Urothelium cell line (cell line): Measurements from ENCODE around the gene TENM4.

Experiments
- DNase-seq: peaks from one replicate; pipeline ENCODE4 v3.0.0; 2011; ENCODE audit warnings: low spot score, mixed read lengths
- FAIRE-seq: peaks from 2 replicates; lab custom pipeline; 2011; peaks lifted over from hg19 to GRCh38; lab: Jason Lieb, UNC

Gene TENM4

DNA sequence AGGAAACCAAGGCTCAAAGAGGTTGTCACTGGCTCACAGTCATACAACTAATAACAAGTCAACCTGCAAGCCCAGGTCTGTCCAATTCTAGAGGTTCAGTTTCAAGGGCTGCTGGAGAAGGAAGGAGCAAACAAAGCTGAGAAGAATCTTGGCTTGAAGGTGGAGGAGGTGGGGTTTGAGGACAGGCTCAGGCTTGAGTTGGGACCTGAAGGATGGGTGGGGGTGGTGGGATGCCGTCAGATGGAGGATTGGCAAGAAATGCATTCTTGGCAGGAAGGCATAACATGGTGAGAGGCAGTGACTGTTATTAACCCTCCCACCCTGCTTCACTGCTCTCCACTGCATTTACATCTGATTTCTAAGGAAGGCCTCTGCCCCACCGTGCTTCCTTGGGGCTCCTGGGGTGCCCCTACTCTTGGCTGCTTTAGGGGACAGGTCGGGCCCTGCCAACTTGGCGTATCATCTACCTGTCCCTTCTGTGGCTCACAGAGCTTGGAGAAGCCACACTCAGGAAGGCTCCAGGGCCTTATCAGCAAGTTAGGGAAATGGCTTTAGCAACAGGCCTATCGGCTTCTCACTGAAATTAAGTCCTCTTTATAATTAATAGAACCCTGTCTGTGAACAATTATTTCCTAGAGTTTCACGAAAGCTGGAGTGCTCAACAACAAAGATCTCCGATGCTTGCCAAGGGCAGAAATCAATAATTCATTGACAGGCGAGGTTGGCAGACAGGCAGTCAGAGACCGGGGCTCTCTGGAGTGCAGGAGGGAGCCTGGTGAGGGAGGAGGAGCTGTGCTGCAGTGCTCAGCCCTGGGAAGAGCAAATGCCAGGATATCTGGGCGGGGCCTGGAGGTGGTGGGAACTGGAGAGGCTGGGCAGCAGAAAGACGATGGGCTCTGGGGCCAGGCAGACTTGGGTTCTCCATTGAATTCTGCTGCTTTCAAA lies 781.2 kb downstream of the TENM4 start:
- FAIRE-seq: no peak
- no peak for DNase-seq

GRCh38 chr11:78657968-78658839 lies 782.6 kb downstream of the TENM4 start:
- FAIRE-seq (peak; percentile 32), DNase-seq (no peak)

- no peak for FAIRE-seq
Measured at GRCh38 chr11:78657441-78657840, 783.4 kb downstream of the TENM4 start.

GRCh38 chr11:78656984-78657383 lies 783.8 kb downstream of the TENM4 start:
- FAIRE-seq: no peak
- DNase-seq: no peak

More at GRCh38 chr11:78657441-78657840, 783.4 kb downstream of the TENM4 start:
- no peak for DNase-seq

DNA sequence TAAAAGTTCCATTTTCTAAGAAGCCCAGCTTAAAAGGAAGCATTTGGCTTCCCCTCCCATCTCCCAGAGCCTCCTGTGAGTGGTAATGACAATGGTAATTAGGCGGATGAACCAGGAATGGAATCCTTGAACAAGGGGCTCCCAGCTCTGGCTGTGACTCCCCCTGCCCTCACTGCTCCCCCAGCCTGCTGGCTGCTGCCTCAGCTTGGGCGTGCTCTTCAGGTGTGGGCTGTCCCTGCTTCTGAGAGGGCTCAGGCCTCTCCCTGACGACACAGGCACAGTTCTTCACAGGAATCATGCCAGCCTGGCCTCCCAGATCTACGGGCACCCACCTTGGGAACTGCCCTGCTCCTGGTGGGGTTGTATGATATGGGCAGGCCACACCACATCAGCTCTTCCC lies 784.5 kb downstream of the TENM4 start:
- DNase-seq: no peak
- no peak for FAIRE-seq

DNA sequence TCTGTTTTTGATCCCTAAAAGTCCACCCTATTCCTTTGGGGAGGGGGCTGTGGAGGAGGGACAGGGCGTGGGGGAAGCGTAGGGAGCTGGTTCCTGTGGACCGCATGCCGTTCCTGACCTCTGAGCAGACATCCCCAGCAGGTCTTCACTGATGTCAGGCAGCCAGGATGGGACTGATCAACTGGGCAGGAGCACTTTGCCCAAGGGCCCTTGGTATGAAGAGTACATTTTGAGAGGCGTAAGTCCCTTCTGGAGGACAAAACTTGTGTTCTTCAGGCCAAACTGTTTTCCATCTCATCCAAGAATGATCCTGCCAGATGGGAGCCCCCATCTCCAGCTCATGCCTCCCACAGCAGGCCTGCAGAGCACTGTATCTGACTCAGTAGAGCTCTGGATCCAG lies 785.3 kb downstream of the TENM4 start:
- DNase-seq: no peak
- no peak for FAIRE-seq

GRCh38 chr11:78654866-78655265 lies 786.0 kb downstream of the TENM4 start:
- FAIRE-seq (peak; percentile 23), DNase-seq (no peak)

GRCh38 chr11:78654071-78654470 lies 786.8 kb downstream of the TENM4 start:
- FAIRE-seq (no peak), DNase-seq (no peak)

DNA sequence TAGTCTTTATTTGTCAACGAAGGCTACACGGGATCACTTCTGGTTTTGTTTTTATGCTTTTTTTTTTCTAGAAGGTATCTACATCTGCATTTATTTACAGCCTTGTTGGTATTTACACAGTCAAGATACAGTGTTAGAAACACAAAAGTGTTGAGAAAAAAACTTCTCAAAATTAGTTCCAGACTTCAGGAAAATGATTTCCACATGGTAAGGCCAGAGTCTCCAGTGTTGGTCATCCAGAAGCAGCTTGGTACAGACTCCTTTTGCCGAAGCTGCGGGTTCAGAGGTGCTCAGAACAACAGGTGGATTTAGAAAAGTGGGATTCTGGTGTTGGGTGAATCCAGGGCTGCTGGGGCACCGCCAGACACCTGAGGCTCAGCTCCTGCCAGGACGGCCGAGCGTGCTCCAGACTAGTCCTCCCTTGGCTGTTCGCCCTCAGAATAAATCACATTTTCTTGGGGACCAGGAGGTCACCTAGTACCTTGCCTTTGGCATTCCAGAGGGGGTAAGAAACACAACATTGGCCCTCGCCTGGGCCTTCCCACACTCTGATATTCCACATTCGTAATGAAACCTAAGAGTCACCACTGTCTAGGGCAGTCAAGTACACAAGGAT lies 787.4 kb downstream of the TENM4 start:
- no peak for FAIRE-seq
- DNase-seq: no peak

DNA sequence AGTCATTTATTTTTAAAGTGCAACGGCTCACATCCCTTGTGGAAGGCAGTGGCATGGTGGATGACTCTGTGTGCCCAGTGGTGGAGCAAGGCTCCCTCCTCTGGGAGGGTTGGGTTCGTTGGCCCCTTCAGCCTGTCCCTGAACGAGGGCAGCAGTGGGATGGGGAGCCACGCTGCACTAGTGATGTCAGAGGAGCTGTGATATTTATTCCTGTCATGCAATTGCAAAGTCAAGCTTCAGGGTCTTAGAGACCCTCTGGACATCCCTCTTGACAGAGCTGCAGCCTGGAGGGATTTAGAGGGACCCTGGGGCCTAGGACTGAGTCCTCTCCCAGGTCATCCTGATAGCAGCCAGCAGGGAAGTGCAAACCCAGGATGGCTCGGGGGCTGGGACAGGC lies 788.0 kb downstream of the TENM4 start:
- FAIRE-seq (no peak), DNase-seq (no peak)

- FAIRE-seq: no peak
Measured at GRCh38 chr11:78651923-78652842, 788.6 kb downstream of the TENM4 start.

DNA sequence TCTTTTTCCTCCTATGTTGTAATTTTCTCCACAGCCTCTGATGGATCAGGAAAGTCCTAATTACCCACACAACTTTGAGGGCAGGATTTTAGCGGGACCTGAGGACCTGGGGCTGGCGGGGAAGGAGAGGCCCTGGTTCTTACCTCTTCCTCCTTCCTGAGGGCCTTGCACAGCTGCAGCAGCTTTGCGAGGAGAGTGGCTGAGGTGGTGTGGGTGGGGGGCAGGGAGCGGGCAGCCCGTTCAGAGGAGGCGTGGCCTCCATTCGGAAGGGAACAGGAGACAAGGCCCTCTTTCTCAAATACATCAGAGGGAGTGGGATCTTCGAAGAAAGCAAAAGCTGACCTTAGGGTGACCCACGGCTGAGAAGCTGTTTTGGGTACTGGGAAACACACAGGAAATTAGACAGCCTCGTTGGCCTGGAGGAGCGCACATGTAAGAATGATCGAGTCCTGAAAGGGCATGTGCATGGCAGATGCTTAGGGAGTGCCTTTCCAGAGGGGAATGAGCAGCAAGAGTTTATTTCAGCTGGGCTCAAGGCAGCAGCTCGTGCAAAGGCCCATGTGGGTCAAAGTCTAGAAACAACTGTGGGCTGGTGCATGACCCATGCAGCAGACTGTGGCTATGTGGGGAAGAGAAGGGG lies 789.6 kb downstream of the TENM4 start:
- DNase-seq: no peak
- FAIRE-seq: no peak

More at GRCh38 chr11:78651923-78652842, 788.6 kb downstream of the TENM4 start:
- no peak for DNase-seq

- no peak for FAIRE-seq
- no peak for DNase-seq
Measured at GRCh38 chr11:78649361-78650215, 791.2 kb downstream of the TENM4 start.

DNA sequence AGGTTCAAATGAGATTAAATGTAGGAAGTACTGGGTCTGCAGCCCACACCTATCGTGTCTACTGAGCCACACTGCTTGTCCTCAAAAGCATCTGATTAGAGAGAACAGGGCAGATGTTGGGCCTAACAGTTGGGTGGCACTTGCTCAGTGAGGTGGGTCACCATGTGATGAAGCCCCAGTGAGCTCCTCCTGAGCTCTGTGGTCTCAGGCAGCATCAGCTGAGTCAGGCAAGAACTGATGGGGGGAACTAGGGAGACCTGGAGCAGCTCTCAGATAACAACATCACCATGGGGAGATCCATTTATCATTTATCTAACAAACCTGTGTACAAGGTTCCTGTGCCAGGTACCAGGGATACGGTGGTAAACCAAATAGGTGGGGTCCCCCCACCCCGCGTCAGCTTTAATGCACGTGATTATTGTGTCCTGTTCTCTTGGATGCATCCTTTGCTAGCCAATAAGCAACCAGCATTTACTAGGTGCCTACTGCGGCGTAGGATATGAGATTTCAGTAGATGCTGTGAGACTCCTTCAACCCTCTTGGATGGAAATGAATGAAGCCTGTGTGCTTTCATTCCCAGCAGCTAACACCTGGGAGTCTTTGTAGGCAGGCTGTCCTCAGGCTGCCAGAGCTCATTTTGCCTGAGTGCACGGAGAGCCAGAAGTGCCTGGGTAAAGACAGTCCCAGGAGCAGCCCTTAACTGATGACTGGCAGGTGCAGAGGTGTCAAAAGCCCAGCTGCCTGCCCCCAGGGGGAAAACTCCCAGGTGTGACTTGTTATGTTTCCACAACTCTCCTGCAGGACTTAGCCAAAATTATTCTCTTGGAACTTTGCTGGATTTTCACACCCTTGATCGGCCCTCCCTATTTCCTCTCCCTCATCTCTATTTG lies 792.6 kb downstream of the TENM4 start:
- no peak for DNase-seq

GRCh38 chr11:78647266-78647915 lies 793.4 kb downstream of the TENM4 start:
- FAIRE-seq: no peak
- DNase-seq: no peak

More for the DNA sequence above, 792.6 kb downstream of the TENM4 start:
- FAIRE-seq: no peak

- FAIRE-seq (peak; percentile 75), DNase-seq (peak; percentile 63)
Measured at GRCh38 chr11:78646564-78647185, 794.2 kb downstream of the TENM4 start.
